ENCODE results near the gene CDHR5. TPM values are rescaled to one million over a fixed set of nuclear protein-coding genes. Genes with fewer than 3 reads are reported as not detected.

The CDHR5 gene
- total RNA-seq, 1 donor from 2014 or later: not detected

DNA sequence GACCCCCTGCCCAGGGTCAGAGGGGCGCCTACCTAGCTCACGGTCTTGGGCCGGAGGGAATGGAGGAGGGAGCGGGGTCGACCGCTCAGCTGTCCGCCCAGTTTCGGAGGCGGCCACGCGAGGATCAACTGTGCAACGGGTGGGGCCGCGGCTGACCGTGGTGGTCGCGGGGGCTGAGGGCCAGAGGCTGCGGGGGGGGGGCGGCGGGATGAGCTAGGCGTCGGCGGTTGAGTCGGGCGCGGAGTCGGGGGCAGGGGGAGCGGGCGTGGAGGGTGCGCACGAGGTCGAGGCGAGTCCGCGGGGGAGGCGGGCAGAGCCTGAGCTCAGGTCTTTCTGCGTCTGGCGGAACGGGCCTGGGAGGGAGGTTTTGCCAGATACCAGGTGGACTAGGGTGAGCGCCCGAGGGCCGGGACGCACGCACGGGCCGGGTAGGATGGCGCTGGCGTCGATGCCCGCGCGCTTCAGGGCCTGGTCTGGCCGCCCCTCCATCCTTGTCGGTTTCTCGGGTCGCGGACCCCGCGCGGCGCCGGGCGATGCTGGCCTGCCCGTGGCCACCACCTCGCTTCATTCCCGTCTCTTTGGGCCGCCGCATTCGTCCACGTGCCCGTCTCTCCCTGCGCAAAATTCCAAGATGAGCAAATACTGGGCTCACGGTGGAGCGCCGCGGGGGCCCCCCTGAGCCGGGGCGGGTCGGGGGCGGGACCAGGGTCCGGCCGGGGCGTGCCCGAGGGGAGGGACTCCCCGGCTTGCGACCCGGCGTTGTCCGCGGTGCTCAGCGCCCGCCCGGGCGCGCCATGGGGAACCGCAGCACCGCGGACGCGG, 12.0 kb upstream of the CDHR5 start, which contains the start of gene DRD4:
Gene DRD4 (plus strand): TSS at position 759 of the 822 bp plus-strand sequence. CDS start 36 bp downstream, at position 795.
- DNase-seq (no peak), ATAC-seq (peak; percentile 70)
- TF ChIP-seq, protein P1, sequence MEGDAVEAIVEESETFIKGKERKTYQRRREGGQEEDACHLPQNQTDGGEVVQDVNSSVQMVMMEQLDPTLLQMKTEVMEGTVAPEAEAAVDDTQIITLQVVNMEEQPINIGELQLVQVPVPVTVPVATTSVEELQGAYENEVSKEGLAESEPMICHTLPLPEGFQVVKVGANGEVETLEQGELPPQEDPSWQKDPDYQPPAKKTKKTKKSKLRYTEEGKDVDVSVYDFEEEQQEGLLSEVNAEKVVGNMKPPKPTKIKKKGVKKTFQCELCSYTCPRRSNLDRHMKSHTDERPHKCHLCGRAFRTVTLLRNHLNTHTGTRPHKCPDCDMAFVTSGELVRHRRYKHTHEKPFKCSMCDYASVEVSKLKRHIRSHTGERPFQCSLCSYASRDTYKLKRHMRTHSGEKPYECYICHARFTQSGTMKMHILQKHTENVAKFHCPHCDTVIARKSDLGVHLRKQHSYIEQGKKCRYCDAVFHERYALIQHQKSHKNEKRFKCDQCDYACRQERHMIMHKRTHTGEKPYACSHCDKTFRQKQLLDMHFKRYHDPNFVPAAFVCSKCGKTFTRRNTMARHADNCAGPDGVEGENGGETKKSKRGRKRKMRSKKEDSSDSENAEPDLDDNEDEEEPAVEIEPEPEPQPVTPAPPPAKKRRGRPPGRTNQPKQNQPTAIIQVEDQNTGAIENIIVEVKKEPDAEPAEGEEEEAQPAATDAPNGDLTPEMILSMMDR (IDR thresholded peaks at IDR 0.05): no peak
- Histone ChIP-seq H3K4me3 (no peak within 1 kb of the TSS), H3K36me3 (no peaks in the 10 kb centered on the region), H3K27ac (no peak within 1 kb of the TSS), H3K9me3 (no peaks in the 10 kb centered on the region), H3K27me3 (peaks cover 24% of the 10 kb centered on the region), H3K4me1 (peaks cover 4% of the 10 kb centered on the region)
- intact Hi-C loops (cut with DNase I): no loop called here

DNA sequence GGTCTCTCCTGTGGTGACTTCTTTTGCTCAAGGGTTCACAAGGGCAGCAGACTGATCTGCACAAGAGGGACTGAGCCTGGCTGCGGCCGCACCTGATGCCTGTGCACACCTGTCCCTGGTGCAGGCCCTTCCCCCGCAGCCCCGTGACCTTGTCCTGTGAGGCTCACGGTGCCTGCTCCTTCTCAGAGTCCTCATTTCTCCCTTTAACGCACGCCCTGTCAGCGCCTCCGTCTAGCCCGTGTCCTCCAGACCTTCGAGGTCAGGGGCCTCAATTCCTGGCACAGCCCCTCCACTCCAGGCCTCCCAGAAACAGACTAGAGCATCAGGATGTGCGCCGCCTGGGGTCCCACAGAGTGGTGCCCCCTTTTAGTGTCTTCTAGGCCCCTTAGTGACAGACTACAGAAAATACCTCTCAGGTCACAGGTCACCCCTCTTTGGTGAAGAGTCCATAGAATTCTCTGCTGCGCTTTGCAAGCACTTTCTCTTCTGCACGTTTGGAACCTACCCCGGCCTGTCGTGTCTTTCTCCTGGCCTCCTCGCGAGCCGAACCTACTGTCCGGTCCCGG, 11.3 kb upstream of the CDHR5 start:
- H3K4me1 ChIP-seq: peaks cover 4% of the 10 kb centered on the region
- no peak for ATAC-seq

DNA sequence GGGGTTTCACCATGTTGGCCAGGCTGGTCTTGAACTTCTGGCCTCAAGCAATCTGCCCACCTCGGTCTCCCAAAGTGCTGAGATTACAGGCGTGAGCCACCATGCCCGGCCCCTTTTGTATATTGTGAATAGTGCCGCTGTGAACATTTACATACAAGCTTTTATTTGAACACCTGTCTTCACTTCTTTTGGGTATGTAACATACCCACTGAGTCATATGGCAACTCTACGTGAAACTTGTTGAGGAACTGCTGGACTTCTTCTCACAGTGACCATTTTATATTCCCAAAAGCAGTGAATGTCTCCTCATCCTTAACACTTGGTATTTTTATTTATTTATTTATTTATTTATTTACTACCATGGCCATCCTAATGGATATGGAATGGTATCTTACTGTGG, 6.1 kb upstream of the CDHR5 start:
- TF ChIP-seq, protein P1 (IDR thresholded peaks at IDR 0.05): no peak
- Histone ChIP-seq H3K9me3 (no peaks in the 10 kb centered on the region), H3K4me3 (no peak overlapping the region), H3K36me3 (no peaks in the 10 kb centered on the region), H3K27me3 (peaks cover 6% of the 10 kb centered on the region), H3K4me1 (no peaks in the 10 kb centered on the region), H3K27ac (no peak overlapping the region)
- intact Hi-C loops (cut with DNase I): no loop called here
- ATAC-seq (no peak), DNase-seq (no peak)

More for the DNA sequence above, 11.3 kb upstream of the CDHR5 start:
- Histone ChIP-seq H3K4me3 (no peak overlapping the region), H3K36me3 (no peaks in the 10 kb centered on the region), H3K9me3 (no peaks in the 10 kb centered on the region), H3K27me3 (peaks cover 24% of the 10 kb centered on the region), H3K27ac (no peak overlapping the region)
- TF ChIP-seq, protein P1 (IDR thresholded peaks at IDR 0.05): no peak
- intact Hi-C loops (cut with DNase I): no loop called here
- no peak for DNase-seq

DNA sequence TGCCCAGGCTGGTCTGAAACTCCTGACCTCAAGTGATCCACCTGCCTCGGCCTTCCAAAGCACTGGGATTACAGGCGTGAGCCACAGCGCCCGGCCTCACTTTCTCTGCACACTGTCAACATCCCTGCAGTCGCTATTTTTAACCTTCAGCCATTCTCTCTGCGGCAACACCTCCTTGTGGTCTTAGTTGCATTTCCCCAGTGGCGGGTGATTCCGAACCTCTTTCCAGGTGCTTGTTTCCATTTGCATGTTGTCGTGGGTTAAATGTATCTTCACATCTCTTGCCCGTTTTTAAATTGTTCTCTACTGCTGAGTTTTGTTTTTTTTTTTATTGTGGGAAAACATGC, 4.5 kb upstream of the CDHR5 start:
- Histone ChIP-seq H3K27ac (no peak overlapping the region), H3K9me3 (no peaks in the 10 kb centered on the region), H3K27me3 (peaks cover 20% of the 10 kb centered on the region), H3K4me1 (no peaks in the 10 kb centered on the region), H3K4me3 (no peak overlapping the region), H3K36me3 (no peaks in the 10 kb centered on the region)
- no peak for DNase-seq
- intact Hi-C loops (cut with DNase I): no loop called here
- ATAC-seq: no peak
- TF ChIP-seq, protein P1 (IDR thresholded peaks at IDR 0.05): no peak

DNA sequence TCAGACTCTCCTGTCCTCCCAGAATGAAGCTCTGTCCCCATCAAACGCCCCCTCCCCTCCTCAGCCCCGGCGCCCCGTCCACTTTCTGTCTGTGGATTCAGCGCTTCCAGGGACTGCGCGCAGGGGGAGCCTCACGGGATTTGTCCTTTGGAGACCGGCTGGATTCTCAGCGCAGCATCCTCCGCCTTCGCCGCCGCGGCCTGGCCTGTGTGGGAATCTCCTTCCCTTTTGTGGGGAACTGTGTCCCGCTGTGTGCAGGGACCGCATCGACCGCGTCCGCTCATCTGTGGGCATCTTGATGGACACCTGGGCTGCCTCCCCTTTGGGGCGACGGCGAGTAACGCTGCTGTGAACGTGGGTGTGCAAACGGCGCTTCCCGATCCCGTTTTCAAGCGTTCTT, 3.3 kb upstream of the CDHR5 start:
- H3K4me1 ChIP-seq: no peaks in the 10 kb centered on the region
- peaks cover 20% of the 10 kb centered on the region for H3K27me3 ChIP-seq
- H3K4me3 ChIP-seq: no peak overlapping the region
- no peaks in the 10 kb centered on the region for H3K9me3 ChIP-seq
- intact Hi-C loops (cut with DNase I): no loop called here
- TF ChIP-seq, protein P1 (IDR thresholded peaks at IDR 0.05): no peak
- DNase-seq: no peak
- no peaks in the 10 kb centered on the region for H3K36me3 ChIP-seq
- no peak overlapping the region for H3K27ac ChIP-seq
- ATAC-seq: no peak

Measured in upper lobe of right lung (tissue), 1 donor.